Measurements from ENCODE around the gene BANF2. TPM values are rescaled to one million over a fixed set of nuclear protein-coding genes. Genes with fewer than 3 reads are reported as not detected.
"Not testable (repeated sequence)": the region's sequence is repeated elsewhere in the genome, so short reads cannot be mapped to it uniquely, and the experiment has no call there.

The BANF2 gene
- polyA plus RNA-seq, 1 donor from 2014 or later, result not detected

- H3K79me2 ChIP-seq (replicated peaks; ENCODE audit: insufficient read depth, low read length), result no peaks in the 10 kb centered on the region
- H3K4me3 ChIP-seq (ENCODE audit: low read length), result no peak overlapping the region
- no peaks in the 10 kb centered on the region for H3F3A ChIP-seq (ENCODE audit: insufficient read depth, low read length, poor library complexity, severe bottlenecking)
- TF ChIP-seq SMC3 (conservative IDR thresholded peaks at IDR 0.05; ENCODE audit: poor library complexity) (no peak), REST (IDR thresholded peaks at IDR 0.05; ENCODE audit: borderline replicate concordance) (no peak), TAF1 (IDR thresholded peaks at IDR 0.05; ENCODE audit: low read depth) (no peak)
- H4K20me1 ChIP-seq (ENCODE audit: insufficient read depth), result no peaks in the 10 kb centered on the region
- H3K4me2 ChIP-seq (ENCODE audit: low read length), result no peak overlapping the region
- no peaks in the 10 kb centered on the region for H3K9me3 ChIP-seq (ENCODE audit: low read length)
- no peak overlapping the region for H3K9ac ChIP-seq (ENCODE audit: low read length)
- no peak overlapping the region for H2AFZ ChIP-seq (ENCODE audit: low read depth, low read length)
- H3K27me3 ChIP-seq (ENCODE audit: insufficient read depth, low read depth, low read length), result no peaks in the 10 kb centered on the region
- H3K36me3 ChIP-seq (ENCODE audit: insufficient read depth, low read length), result no peaks in the 10 kb centered on the region
- H3K9me2 ChIP-seq (ENCODE audit: insufficient read depth, low read length), result no peaks in the 10 kb centered on the region
- H3K27ac ChIP-seq (ENCODE audit: low read length), result no peak overlapping the region
These were observed 67.9 kb downstream of the BANF2 start for GRCh38 chr20:17767624-17768023.

GRCh38 chr20:17768271-17768670, 68.5 kb downstream of the BANF2 start:
- H3K79me2 ChIP-seq (replicated peaks; ENCODE audit: insufficient read depth, low read length), result no peaks in the 10 kb centered on the region
- H2AFZ ChIP-seq (ENCODE audit: low read depth, low read length), result no peak overlapping the region
- H3K4me3 ChIP-seq (ENCODE audit: low read length), result no peak overlapping the region
- no peaks in the 10 kb centered on the region for H3F3A ChIP-seq (ENCODE audit: insufficient read depth, low read length, poor library complexity, severe bottlenecking)
- H3K27ac ChIP-seq (ENCODE audit: low read length), result no peak overlapping the region
- H3K9me2 ChIP-seq (ENCODE audit: insufficient read depth, low read length), result no peaks in the 10 kb centered on the region
- no peaks in the 10 kb centered on the region for H3K9me3 ChIP-seq (ENCODE audit: low read length)
- no peaks in the 10 kb centered on the region for H4K20me1 ChIP-seq (ENCODE audit: insufficient read depth)
- H3K4me2 ChIP-seq (ENCODE audit: low read length), result no peak overlapping the region
- H3K27me3 ChIP-seq (ENCODE audit: insufficient read depth, low read depth, low read length), result no peaks in the 10 kb centered on the region
- no peak for TF ChIP-seq RAD21 (conservative IDR thresholded peaks at IDR 0.05)
- TF ChIP-seq SMC3 (conservative IDR thresholded peaks at IDR 0.05; ENCODE audit: poor library complexity), result no peak
- TF ChIP-seq EZH2 (IDR thresholded peaks at IDR 0.05; ENCODE audit: borderline replicate concordance, insufficient read depth, low read length, poor library complexity, severe bottlenecking), result no peak
- TF ChIP-seq POLR2AphosphoS5 (IDR thresholded peaks at IDR 0.05), result no peak
- no peak for TF ChIP-seq EP300 (conservative IDR thresholded peaks at IDR 0.05; ENCODE audit: poor library complexity, severe bottlenecking)
- TF ChIP-seq REST (IDR thresholded peaks at IDR 0.05; ENCODE audit: borderline replicate concordance), result no peak
- TF ChIP-seq TAF1 (IDR thresholded peaks at IDR 0.05; ENCODE audit: low read depth), result no peak
- no peak for TF ChIP-seq CTCF (IDR thresholded peaks at IDR 0.05; ENCODE audit: poor library complexity, severe bottlenecking)
- TF ChIP-seq MXI1 (conservative IDR thresholded peaks at IDR 0.05; ENCODE audit: poor library complexity, severe bottlenecking), result no peak
- H3K36me3 ChIP-seq (ENCODE audit: insufficient read depth, low read length), result no peaks in the 10 kb centered on the region
- H3K9ac ChIP-seq (ENCODE audit: low read length), result no peak overlapping the region

GRCh38 chr20:17769716-17770115, 70.0 kb downstream of the BANF2 start:
- H2AFZ ChIP-seq (ENCODE audit: low read depth, low read length); H3F3A ChIP-seq (ENCODE audit: insufficient read depth, low read length, poor library complexity, severe bottlenecking); H3K9me2 ChIP-seq (ENCODE audit: insufficient read depth, low read length): not testable (repeated sequence)

More at GRCh38 chr20:17769716-17770115, 70.0 kb downstream of the BANF2 start:
- H3K4me2 ChIP-seq (ENCODE audit: low read length); H3K9me3 ChIP-seq (ENCODE audit: low read length); H3K36me3 ChIP-seq (ENCODE audit: insufficient read depth, low read length); H3K9ac ChIP-seq (ENCODE audit: low read length); H3K27me3 ChIP-seq (ENCODE audit: insufficient read depth, low read depth, low read length); H3K27ac ChIP-seq (ENCODE audit: low read length); H3K4me3 ChIP-seq (ENCODE audit: low read length); H3K79me2 ChIP-seq (replicated peaks; ENCODE audit: insufficient read depth, low read length); H4K20me1 ChIP-seq (ENCODE audit: insufficient read depth): not testable (repeated sequence)

Measured in neural cell (in vitro differentiated cells).